Muscle of arm (tissue), 14 donors: ENCODE results near the gene MPZL2. TPM values are rescaled to one million over a fixed set of nuclear protein-coding genes. Genes with fewer than 3 reads are reported as not detected.
A peak's percentile ranks its signal among the peaks of the same experiment; 100 is the strongest.
"Not testable (repeated sequence)": the region's sequence is repeated elsewhere in the genome, so short reads cannot be mapped to it uniquely, and the experiment has no call there.

ENCODE experiments used
- DNase-seq: peaks from one replicate; pipeline ENCODE4 v3.0.0-alpha.2; 2013
- long read RNA-seq, 11 donors: transcript quantifications; one replicate each; lab custom pipeline, GENCODE V29; 2026
- polyA plus RNA-seq, 12 donors: library from polyadenylated mRNA; unstranded; fragments of 120-200 nt; gene quantifications; one replicate each; pipeline ENCODE4 v1.2.1, GENCODE V29; 2013; ENCODE audit not compliant: insufficient read length in 12 of 12

Gene MPZL2
- polyA plus RNA-seq: 10 to 100 TPM in 3 of 12 donors, 1 to 10 TPM in 5, under 1 TPM in 3, not detected in 1; 0.47 to 37.8 (median 1.6) TPM
- long read RNA-seq, donor 1, partial matches to known transcripts: 0 of 7 reads
- long read RNA-seq, donor 1, other reads (novel, unspliced or antisense): 0 of 7 reads
- long read RNA-seq, donor 2: 0 reads
- long read RNA-seq, donor 3: 0 reads
- long read RNA-seq, donor 4: 0 reads
- long read RNA-seq, donor 5: 0 reads
- long read RNA-seq, donor 6, partial matches to known transcripts: 0 of 2 reads
- long read RNA-seq, donor 6, other reads (novel, unspliced or antisense): 0 of 2 reads
- long read RNA-seq, donor 7, partial matches to known transcripts: 0 of 2 reads
- long read RNA-seq, donor 7, other reads (novel, unspliced or antisense): 0 of 2 reads
- long read RNA-seq, donor 8: 0 reads
- long read RNA-seq, donor 9, partial matches to known transcripts: 0 of 3 reads
- long read RNA-seq, donor 9, other reads (novel, unspliced or antisense): 0 of 3 reads
- long read RNA-seq, donor 10: 0 reads
- long read RNA-seq, donor 11: 0 reads

DNA sequence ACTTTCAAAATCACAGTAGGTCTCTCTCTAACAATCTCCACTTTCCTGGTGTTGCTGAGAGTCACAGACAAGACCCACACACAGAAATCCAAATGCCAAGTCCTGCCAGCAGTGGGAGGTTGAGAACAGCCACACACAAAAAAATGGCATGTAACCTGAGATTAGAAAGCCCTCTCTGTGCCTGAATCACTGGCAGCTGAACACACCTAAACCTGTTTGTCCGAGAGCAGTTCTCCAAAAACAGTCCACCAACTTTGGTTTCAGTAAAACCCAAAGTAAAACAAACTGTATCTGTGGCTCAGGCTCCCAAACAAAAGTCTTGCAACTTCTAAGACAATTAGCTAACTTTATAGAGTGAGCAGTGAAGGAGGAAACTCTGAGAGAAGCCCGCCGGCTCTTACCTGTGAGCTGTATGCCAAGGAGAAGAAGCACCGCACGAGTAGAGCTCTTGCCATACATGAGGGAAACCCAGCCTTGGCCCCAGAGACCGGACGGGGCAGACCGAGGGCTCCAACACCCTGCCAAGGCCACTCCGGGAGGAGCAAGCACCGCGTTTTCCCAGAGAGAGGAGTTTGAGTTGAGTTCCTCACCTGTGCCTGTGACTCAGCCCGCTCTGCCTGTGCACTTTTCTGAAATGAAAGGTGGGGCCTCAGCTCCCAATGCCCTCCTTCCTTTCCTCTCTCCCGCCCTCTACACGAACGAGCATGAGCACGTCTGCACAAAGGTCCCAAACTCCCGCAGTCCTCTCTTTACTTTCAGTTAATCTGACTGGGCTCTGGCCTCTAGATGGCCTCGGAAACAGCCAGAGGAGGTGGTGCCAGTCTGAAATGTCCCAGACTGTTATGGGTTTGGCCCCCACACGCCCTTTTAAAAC, at the start of gene MPZL2:
TSS of gene MPZL2 (minus strand) at position 603 of the 874 bp plus-strand sequence. CDS start at position 459, 144 bp downstream.
- DNase-seq: no peak

DNA sequence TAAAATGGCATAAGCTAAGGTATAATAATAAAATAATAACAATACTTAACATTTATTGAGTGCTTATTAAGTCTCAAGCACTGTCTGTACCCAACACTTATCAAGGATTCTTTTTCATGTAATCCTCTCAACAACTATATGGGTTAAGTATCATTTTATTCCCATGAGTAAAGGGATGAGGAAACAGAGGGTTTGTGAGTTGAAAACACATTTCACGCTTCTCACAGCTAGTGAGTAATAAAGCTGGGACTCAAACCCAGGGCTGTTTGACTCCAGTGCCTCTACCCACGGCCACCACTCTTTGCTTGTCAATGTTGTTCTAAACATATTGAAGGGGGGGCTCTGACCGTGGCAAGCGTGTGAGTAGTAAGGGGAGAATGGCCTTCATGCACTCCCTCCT, 49.1 kb upstream of the MPZL2 start:
- DNase-seq: no peak

DNA sequence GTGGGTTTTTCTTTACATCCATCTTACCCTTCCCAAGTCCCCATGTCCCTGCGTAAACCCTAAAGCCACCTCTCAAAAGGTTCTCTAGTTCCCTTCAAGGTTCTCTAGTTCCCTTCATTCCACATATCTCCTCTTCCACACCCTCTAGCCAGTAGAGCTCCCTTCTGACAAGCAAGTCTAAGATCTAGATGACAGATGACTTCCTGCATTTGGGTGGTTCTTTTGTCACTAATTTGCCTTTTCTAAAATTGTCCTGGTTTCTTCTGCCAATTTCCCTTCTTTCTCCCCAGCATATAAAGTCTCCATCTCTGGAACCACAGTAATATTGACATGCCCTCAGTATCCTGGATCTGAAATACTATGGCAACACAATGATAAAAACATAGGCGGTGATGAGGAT, 48.2 kb upstream of the MPZL2 start:
- no peak for DNase-seq

DNA sequence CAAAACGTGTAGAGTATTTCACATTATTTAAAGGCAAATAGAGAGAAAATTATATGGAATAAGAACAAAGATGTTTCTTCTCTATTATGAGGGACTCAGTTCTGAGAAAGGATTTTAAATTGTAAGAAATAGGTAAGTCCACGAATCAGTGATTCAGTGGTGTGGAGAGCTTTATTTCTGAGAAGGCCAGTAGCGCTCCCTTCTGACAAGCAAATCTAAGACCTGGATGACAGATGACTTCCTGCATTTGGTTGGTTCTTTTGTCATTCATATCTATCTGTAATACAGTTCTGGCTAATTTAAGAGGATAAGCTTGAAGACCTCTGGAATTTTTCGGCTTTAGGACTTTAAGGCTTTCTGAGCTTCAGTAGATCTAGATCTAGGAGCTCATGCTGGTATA, 47.4 kb upstream of the MPZL2 start:
- no peak for DNase-seq

DNA sequence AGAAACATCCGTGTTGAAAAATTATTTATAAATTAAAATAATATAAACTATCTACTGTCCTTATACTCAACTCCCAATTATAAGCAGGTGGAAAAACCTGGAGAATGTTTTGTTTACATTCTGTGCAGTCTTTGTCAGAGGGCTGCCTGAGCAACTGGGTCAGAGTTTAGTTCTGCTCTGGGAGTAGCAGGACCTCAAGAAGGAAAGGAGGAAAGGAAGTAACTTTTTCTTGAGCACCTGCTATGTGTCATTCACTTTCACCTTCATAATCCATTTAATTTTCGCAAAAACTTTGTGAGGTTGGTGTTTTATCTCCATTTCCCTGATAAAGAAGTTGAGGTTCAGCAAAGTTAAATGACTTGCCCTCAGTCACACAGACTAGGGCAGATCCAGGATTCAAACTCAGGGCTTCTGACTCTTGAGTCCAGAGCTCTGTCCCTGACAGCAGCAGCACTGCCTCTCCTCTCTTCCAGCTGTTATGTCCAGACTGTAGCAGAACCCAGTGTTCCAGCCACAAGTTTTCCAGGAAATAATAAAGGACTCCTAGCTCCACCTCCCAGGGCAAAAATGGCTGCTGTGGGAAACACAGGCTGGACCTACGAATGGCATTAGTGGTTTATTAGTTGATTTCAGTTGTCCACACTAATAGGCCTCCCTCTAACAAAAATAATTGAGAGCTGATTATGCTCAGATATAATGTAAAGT, 46.8 kb upstream of the MPZL2 start:
- no peak for DNase-seq

DNA sequence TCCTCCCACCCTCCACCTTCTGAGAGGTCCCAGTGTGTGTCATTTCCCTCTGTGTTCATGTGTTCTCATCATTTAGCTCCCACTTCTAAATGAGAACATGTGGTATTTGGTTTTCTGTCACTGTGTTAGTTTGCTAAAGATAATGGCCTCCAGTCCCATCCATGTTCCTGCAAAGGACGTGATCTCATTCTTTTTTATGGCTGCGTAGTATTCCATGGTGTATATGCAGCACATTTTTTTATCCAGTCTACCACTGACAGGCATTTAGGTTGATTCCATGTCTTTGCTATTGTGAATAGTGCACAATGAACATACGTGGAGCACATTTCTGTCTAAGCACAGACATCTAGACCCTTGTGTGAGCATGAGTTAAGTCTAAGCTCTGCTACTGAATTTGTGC, 46.2 kb upstream of the MPZL2 start:
- no peak for DNase-seq

DNA sequence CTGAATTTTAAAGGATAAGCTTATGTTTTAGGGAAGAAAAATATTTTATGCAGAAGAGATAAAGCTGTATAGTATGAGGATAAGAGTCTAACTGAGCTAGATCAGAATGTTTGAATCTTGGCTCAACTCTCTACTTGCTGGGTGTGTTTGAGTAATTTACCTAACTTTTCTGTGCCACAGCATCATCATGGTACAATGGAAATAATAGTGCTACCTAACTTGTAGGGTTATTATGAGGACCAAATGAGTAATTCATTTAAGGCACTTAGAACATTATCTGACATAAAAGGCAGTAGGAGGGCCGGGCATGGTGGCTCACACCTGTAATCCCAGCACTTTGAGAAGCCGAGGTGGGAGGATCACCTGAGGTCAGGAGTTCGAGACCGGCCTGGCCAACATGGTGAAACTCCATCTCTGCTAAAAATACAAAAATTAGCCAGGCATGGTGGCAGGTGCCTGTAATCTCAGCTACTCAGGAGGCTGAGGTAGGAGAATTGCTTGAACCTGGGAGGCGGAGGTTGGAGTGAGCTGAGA, 45.0 kb upstream of the MPZL2 start:
- DNase-seq: not testable (repeated sequence)

DNA sequence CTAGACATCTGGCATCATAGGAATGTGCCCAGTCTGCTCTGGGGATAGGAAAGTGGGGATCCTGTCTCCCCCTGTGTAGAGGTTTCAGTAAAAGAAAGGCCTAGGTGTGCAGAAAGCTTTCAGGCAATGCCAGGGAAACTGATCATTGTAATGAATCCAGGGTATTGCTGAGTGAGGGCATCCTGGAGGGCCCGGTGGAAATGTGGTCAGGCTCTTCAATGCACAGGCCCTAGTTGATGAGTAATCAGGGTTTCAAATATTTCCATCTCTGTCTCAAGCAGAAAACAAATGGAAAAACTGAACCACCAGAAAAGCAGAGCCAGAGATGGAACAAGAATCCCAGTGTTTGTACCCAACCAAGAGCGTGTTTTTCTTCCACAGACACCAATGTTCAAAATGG, 42.5 kb upstream of the MPZL2 start:
- DNase-seq: no peak

DNA sequence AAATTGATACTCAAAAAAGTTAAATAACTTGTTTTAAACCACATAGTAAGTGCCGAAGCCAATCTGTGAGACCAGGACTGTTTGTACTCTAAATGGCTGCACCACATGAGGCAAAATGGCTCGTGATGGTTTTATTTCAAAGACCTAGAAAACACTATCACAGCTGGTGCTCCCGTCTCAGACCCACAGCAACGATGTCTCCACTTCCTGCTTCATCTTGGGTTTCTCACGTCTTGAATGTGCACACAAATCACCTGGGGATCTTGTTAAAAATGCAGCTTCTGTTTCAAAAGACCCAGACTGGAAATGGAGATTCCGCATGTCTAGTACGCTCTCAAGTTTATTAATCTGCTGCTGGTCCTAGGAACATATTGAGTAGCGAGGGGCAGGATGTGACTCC, 41.6 kb upstream of the MPZL2 start:
- DNase-seq: no peak

DNA sequence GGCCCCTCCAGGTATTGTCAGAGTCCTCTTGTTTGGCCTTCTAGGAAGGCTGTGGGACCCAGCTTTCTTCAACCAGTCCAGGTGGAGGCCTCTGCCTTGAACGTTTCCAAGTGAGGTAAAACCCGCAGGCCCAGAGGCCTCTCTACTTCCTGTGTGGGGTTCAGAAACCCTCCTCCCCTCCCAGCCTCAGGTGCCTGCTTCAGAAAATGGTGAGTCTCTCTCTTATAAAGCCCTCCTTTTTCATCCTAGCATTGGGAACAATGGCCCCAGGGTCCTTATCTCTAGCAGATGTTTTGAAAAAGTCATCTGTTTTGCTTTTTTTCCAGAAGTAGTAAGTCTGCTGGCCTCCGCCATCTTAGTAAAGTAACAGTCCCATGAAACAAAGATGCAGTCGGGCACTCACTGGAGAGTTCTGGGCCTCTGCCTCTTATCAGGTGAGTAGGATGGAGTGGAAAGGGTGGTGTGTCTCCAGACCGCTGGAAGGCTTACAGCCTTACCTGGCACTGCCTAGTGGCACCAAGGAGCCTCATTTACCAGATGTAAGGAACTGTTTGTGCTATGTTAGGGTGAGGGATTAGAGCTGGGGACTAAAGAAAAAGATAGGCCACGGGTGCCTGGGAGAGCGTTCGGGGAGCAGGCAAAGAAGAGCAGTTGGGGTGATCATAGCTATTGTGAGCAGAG, 40.6 kb upstream of the MPZL2 start, which contains the start of gene CD3E:
TSS of gene CD3E (plus strand) at position 163 of the 681 bp plus-strand sequence. CDS start at position 386, 223 bp downstream.
- no peak for DNase-seq

DNA sequence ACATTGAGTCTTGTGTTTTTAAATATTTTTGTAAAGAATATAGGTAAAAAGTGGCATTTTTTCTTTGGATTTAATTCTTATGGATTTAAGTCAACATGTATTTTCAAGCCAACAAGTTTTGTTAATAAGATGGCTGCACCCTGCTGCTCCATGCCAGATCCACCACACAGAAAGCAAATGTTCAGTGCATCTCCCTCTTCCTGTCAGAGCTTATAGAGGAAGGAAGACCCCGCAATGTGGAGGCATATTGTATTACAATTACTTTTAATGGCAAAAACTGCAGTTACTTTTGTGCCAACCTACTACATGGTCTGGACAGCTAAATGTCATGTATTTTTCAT, 40.1 kb upstream of the MPZL2 start:
- no peak for DNase-seq

DNA sequence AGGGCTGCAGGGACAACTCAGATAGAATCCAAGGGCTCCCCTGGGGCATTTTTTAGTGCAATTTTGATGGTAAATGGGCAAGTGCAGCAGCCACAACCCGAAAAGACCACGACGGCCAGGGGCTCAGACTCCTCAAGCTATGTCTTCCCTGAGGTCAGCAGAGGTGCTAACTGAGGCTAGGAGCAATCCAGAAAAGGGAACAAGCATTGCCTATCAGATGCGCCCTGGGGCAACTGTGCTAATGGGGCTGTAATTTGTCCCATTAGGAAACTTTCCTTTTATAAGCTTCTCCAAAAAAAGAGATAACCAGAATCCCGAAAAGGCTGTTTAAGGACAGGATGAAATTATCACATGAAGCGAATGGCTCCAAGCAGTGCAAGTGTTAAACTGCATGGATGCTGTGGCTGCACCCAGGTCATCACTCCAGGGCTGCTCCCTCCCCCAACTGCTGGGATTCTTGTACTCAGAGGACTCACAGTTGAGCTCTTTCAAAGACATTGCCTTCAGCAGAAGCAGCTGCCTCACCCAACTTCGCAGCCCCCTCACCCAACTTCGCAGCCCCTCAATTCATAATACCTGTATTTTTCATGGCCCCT, 37.6 kb upstream of the MPZL2 start:
- DNase-seq: no peak

DNA sequence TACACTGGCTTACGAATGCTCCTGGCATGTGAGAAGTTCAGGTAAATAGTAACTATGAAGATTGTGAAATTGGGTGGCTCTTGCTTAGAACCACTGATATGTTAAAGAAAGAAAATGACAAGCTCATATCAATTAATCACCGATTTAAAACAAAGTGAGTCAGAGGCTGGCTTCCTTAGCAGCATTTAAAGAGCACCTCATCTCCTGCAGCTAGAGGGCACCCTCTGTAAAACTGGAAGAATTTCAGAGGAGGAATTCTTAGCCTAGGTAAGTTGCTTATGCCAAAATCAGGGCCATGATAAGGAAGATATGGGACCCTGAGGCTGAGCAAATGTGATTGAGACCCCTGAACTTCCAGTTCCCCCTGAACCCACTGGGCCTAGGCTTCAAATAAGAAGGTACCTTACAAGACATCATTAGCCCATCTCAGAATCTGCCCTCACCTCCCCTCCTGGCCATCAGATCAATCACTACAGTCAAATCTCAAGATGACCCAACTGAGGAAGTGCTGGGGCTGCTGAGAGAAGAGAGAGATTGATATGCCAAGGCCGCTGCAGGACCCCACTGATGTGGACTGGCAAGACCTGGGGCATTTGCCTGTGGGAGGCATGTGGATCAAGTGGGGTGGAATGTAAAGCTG, 31.8 kb upstream of the MPZL2 start:
- no peak for DNase-seq

DNA sequence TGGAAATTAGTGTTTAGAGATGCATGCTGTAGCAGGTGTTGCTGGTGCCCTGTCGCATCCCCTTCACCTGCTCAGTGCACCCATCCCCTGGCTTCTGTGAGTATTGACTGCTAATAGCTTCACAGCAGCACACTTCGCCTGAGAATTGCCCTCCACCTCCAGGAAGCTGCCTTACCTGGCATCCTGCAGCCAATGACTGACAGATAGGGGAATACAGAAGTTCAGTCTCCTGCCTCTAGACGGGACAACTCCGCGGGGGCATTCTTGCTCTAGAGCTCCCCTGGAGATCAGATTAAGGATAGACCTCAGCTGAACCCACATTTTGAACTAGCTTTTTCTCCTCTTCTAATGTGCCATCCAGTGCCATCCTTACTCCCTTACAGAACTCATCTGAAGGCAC, 31.1 kb upstream of the MPZL2 start:
- no peak for DNase-seq

DNA sequence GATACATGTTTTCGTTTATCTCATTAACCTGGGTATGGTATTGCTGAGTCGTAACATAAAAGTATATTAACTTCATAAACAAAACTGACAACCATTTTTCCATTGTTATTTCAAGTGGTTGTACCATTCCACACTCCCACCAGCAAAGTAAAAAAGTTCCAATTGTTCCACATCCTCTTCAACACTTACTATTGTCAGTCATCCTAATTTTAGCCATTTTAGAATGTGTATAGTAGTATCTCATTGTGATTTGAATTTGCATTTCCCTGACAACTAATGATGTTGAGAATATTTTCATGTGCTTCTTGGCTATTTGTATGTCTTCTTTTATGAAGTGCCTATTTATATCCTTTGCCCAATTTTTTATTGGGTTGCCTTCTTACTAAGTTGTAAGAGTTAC, 30.0 kb upstream of the MPZL2 start:
- DNase-seq: no peak

DNA sequence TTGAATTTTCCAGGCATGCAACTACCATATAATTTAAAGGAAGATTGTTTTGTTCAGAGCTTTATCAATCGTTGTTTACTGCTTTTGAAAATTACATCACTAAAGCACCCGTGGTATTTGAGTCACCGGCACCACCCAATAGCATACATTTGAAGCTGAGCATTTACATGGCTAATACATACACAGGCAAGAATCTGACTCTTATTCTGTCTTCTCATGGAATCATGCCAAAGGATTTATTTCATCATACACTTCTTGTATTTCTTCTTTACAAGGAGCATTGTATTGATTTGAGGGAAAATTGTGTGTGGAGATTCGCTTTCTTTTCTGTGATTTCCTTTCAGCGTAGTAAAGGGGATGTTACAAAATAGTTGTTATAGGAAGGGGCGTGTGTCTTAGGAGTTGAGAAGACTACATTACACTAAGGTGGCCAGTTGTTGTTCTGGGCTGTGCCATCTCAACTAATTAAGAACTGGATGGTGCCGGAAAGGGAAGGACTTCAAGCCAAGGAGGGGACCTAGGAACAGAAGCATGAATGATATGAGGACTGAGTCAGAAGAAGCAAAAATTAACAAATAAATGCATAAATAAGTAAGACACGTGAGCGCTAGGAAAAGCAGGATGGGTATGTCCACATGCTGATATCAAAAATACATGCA, 27.5 kb upstream of the MPZL2 start:
- DNase-seq: no peak

DNA sequence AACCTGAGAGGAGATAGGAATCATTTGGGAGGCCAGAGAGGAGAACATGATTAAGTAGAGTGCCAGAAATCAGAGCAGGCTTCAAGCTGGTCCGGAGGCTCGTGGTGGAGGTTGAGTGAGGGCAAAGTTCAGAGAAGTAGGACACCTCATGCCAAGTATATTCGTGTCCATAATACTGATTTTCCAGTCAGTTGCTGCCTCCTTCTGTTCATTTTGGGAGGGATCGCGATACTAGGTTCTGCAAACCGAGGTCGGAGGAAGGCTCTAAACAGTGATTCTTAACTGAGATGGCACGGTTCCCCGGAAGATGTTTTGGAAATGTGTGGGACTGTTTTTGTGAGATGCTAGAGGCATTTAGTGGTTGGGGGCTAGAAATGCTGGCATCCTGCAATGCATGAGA, 26.8 kb upstream of the MPZL2 start:
- DNase-seq: no peak

DNA sequence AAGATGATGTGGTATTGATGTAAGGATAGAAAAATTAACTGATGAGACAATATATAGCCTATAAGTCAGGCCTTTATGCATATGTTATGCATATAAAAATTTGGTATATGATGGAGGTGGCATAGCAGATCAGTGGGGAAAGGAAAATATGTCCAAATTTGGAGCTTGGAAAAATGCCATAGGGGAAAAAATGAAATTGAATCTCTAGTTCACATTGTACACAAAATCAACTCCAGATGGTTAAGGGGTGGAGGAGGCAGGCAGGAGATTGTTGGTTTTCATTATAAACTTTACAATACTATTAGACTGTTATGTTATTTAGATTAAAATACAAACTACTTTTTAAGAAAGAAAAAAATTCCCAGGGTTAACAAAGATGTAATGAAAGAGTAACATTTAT, 25.3 kb upstream of the MPZL2 start:
- DNase-seq: peak; percentile 22

DNA sequence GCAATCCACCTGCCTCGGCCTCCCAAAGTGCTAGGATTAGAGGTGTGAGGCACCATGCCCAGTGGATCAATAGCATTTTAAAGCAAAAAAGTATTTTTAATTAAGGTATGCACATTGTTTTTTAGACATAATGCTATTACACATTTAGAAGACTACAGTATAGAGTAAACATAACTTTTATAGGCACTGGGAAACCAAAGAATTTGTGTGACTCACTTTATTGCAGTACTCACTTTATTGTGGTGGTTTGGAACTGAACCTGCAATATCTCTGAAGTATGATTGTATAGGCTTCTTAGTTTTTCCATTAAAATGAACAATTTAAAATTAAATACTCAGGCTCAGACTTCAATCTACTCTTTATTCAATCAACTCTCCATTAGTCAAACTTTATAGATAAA, 22.9 kb upstream of the MPZL2 start:
- DNase-seq: no peak

DNA sequence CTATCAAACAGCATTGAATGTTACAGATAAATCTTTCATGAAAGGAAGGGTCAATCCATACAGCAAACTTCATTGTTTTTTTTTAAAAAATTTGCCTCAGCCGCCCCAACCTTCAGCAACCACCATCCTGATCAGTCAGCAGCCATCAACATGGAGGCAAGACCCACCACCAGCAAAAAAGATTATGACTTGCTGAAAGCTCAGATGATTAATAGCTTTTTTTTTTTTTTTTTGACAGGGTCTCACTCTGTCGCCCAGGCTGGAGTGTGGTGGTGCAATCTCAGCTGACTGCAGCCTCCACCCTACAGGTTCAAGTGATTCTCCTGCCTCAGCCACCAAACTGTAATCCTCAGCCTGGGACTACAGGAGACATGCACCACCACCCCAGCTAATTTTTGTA, 22.4 kb upstream of the MPZL2 start:
- DNase-seq: no peak
